Measurements from ENCODE around the gene FOSL1.

DNA sequence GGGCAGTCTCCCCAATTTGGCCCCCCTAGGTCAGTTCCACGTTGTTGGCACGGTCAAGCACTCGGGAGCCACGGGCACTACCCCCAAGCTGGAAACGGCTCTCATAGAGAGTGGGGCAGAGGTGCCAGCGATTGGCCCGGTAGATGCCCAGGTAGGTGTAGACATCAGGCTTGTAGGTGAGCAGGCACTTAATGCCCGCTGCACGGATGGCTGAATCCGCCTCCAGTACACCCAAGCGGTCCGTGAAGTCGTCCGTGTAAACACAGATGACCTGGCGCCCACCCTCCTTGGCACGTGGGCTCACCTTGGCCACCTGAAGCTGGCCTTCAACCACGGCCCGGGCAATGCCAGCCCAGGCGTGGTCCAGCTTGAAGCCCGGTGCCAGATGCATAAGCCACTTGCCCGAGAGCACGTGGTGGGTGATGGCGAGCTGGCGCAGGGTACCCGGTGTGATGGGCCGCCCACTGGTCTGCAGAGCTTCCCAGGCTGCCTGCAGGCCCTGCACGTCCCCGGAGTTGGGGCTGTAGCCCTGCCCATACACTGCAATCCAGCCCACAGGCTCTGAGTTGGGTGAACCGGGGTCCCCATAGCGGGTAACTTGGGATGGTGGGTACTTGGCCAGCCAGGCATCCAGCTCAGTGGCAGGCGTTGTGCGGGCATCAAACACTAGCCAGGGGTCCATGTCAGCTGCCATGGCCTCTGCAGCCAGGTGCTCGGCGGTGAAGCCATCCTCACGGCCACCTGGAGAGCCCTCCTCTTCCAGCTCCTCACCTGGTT, 17.4 kb upstream of the FOSL1 start:
- no peak for TF ChIP-seq CTCF (IDR thresholded peaks at IDR 0.05)
- TF ChIP-seq POLR2A (IDR thresholded peaks at IDR 0.05; ENCODE audit: low read depth) = no peak
- TF ChIP-seq POLR2AphosphoS5 (IDR thresholded peaks at IDR 0.05) = no peak
- TF ChIP-seq EP300 (IDR thresholded peaks at IDR 0.05) = no peak
